Suprapubic skin (tissue), 3 donors: ENCODE results near the gene BRCA2.

Experiments
- EP300 ChIP-seq: sonication (generic); formaldehyde crosslinking; IDR thresholded peaks from one replicate; pipeline ENCODE4 v1.6.1; 2017; ENCODE audit warnings: antibody characterized with exemption
- POLR2A ChIP-seq, 2 donors: fragments of 450-650 bp; IDR thresholded peaks; one replicate each; pipeline ENCODE4 v1.6.1; 2017; ENCODE audit warnings: antibody characterized with exemption in 2 of 2, mild to moderate bottlenecking in 2 of 2, moderate library complexity in 2 of 2
- TF ChIP-seq, protein P1 (sequence below), 2 donors: fragments of 200-600 bp in 1 of 2; fragments of 450-650 bp in 1 of 2; sonication (generic) in 1 of 2; IDR thresholded peaks; one replicate each; pipeline ENCODE4 v1.5.1; 2016 to 2019; ENCODE audit warnings: antibody characterized with exemption in 2 of 2, mild to moderate bottlenecking in 1 of 2, moderate library complexity in 1 of 2

DNA sequence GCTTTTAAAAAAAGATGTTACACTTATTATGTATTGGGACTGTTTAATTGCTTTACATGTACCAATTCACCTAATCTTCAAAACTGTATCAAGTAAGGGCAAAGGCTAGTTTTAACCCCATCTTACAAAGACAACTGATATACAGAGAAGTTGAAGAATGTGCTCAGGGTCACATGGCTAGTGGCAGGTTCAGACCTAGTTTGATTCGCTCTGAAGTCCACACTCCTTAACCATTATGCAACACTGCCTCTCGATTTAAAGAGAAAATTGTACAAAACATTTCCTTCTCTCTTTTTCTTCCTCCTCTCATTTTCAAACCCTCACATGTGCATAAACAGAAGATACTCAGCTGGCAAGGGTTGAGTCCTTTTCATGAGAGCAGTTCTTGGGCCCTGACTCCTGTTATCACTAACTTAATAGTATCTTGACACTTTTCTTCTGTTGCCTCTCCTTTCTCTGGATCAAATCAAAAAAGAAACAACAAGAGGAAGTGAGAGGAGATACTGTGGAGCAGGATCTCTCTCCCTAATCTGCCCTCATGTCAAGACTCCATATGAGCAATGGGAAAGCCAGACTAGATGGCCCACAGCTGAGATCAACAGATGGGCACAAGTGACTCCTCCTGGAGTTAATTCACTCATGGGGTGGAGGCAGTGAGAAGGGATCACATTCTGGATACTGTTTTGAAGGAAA lies 131.6 kb downstream of the BRCA2 start:
- TF ChIP-seq, protein P1, sequence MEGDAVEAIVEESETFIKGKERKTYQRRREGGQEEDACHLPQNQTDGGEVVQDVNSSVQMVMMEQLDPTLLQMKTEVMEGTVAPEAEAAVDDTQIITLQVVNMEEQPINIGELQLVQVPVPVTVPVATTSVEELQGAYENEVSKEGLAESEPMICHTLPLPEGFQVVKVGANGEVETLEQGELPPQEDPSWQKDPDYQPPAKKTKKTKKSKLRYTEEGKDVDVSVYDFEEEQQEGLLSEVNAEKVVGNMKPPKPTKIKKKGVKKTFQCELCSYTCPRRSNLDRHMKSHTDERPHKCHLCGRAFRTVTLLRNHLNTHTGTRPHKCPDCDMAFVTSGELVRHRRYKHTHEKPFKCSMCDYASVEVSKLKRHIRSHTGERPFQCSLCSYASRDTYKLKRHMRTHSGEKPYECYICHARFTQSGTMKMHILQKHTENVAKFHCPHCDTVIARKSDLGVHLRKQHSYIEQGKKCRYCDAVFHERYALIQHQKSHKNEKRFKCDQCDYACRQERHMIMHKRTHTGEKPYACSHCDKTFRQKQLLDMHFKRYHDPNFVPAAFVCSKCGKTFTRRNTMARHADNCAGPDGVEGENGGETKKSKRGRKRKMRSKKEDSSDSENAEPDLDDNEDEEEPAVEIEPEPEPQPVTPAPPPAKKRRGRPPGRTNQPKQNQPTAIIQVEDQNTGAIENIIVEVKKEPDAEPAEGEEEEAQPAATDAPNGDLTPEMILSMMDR (IDR thresholded peaks at IDR 0.05), result no peak
- TF ChIP-seq EP300 (no peak), POLR2A (IDR thresholded peaks at IDR 0.05) (no peak)
